HG03064 (cell line): ENCODE results near the gene AFMID.
"Not testable (repeated sequence)": the region's sequence is repeated elsewhere in the genome, so short reads cannot be mapped to it uniquely, and the experiment has no call there.

Experiments
- ATAC-seq: cut with Tn5 transposase; IDR thresholded peaks from one replicate; pipeline ENCODE4 v1.9.1; 2021; ENCODE audit warnings: low read depth; ENCODE audit not compliant: unreplicated experiment

The AFMID gene

GRCh38 chr17:78219396-78220150 lies 32.4 kb downstream of the AFMID start:
- no peak for ATAC-seq

GRCh38 chr17:78223061-78223460 lies 35.9 kb downstream of the AFMID start:
- no peak for ATAC-seq

- ATAC-seq: no peak
These were observed 36.6 kb downstream of the AFMID start for GRCh38 chr17:78223765-78224164.

GRCh38 chr17:78224231-78225087 lies 37.3 kb downstream of the AFMID start:
- no peak for ATAC-seq

GRCh38 chr17:78225088-78225865 lies 38.1 kb downstream of the AFMID start:
- no peak for ATAC-seq

GRCh38 chr17:78226055-78226758 lies 39.0 kb downstream of the AFMID start:
- ATAC-seq: no peak

GRCh38 chr17:78226759-78227454 lies 39.7 kb downstream of the AFMID start:
- ATAC-seq: no peak

- no peak for ATAC-seq
These were observed 40.3 kb downstream of the AFMID start for GRCh38 chr17:78227455-78227916.

GRCh38 chr17:78228176-78228575 lies 41.0 kb downstream of the AFMID start:
- ATAC-seq: no peak

GRCh38 chr17:78230252-78230962 lies 43.2 kb downstream of the AFMID start:
- no peak for ATAC-seq

GRCh38 chr17:78230996-78231935 lies 44.1 kb downstream of the AFMID start, which contains the start of gene TMEM235:
TSS of gene TMEM235 (plus strand) at chr17:78231631. CDS start at chr17:78232024, 393 bp downstream.
- no peak for ATAC-seq

- ATAC-seq: no peak
These were observed 45.1 kb downstream of the AFMID start for GRCh38 chr17:78231991-78232858.

- ATAC-seq: no peak
These were observed 45.7 kb downstream of the AFMID start for GRCh38 chr17:78232859-78233173.

- ATAC-seq: no peak
These were observed 46.5 kb downstream of the AFMID start for GRCh38 chr17:78233678-78234077.

GRCh38 chr17:78234261-78234865 lies 47.2 kb downstream of the AFMID start:
- no peak for ATAC-seq

- ATAC-seq: not testable (repeated sequence)
These were observed 47.9 kb downstream of the AFMID start for GRCh38 chr17:78235022-78235421.

GRCh38 chr17:78235885-78236284 lies 48.7 kb downstream of the AFMID start:
- ATAC-seq: no peak
